ENCODE results near the gene NTN5.

DNA sequence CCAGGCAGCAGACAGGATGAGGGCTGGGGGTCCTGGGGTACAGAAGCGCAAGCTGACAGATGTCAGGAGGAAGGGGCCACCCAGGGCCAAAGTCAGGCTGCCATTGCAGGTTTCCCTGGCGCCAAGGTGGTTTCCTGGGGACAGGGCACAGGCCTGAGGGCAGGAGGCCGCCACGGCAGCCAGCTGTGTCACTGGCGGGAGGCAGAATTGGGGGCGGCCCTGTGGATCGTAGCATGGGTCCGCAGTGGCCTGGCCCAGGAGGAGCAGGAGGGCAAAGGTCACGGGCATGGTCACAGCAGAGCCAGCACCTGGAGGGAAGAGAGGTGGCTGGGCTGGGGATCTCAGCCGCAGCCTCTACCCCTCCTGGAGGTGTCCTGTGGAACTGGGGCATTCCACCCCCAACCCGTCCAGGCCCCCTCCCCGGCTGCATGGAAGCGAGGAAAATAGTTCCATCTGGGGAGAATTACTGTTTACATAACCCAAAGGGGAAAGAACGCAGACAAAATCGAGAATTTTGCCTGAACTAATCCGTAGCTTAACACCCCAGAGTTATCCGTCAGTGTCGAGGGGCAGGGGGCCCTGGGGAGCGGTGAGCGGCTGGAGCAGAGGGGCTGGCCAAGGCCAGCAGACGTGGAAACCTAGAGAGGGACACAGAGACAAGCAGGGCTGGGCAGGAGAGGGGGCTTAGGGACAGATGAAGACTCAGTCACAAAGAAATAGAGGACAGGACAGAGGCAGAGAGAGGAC, 1.9 kb downstream of the NTN5 start:
- TF ChIP-seq, protein P1, sequence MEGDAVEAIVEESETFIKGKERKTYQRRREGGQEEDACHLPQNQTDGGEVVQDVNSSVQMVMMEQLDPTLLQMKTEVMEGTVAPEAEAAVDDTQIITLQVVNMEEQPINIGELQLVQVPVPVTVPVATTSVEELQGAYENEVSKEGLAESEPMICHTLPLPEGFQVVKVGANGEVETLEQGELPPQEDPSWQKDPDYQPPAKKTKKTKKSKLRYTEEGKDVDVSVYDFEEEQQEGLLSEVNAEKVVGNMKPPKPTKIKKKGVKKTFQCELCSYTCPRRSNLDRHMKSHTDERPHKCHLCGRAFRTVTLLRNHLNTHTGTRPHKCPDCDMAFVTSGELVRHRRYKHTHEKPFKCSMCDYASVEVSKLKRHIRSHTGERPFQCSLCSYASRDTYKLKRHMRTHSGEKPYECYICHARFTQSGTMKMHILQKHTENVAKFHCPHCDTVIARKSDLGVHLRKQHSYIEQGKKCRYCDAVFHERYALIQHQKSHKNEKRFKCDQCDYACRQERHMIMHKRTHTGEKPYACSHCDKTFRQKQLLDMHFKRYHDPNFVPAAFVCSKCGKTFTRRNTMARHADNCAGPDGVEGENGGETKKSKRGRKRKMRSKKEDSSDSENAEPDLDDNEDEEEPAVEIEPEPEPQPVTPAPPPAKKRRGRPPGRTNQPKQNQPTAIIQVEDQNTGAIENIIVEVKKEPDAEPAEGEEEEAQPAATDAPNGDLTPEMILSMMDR (IDR thresholded peaks at IDR 0.05; ENCODE audit: insufficient read depth, low read depth, low read length), result no peak
- TF ChIP-seq EZH2 (IDR thresholded peaks at IDR 0.05; ENCODE audit: insufficient read depth, low read length), result no peak
